Measurements from ENCODE around the gene SYT2.

The SYT2 gene

DNA sequence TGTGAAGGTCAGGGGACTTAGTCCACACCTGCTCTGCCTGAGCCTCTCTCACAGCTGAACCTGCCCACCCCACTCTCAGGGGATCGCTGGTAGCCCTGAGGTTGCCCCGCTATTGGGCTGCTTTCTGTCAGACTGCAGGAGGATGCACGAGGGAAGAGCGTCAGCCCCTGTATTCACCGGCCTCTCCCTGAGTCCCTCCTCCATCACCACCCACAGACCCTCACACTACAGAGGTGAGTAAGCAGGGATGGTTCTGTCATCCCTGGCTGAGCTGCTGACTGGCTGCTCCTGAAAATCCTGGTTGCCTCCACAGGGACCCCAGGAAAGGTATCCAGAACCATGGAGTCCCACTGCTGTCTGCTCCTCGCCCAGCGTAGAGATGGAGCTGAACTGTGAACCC is 118.7 kb downstream of the SYT2 start:
- no peak overlapping the region for H3K4me3 ChIP-seq (ENCODE audit: low read depth, low read length)
- ChIA-PET POLR2A (no interaction called here), CTCF (interaction anchor here (1.4 to 6.9 kb wide), 2 partner anchors 9 to 247 kb away, joined by 3 to 82 read pairs; no protein-coding TSS in a partner anchor)
- TF ChIP-seq, protein P1, sequence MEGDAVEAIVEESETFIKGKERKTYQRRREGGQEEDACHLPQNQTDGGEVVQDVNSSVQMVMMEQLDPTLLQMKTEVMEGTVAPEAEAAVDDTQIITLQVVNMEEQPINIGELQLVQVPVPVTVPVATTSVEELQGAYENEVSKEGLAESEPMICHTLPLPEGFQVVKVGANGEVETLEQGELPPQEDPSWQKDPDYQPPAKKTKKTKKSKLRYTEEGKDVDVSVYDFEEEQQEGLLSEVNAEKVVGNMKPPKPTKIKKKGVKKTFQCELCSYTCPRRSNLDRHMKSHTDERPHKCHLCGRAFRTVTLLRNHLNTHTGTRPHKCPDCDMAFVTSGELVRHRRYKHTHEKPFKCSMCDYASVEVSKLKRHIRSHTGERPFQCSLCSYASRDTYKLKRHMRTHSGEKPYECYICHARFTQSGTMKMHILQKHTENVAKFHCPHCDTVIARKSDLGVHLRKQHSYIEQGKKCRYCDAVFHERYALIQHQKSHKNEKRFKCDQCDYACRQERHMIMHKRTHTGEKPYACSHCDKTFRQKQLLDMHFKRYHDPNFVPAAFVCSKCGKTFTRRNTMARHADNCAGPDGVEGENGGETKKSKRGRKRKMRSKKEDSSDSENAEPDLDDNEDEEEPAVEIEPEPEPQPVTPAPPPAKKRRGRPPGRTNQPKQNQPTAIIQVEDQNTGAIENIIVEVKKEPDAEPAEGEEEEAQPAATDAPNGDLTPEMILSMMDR (IDR thresholded peaks at IDR 0.05; ENCODE audit: insufficient read depth, low read length, missing control alignments) = no peak
- DNase-seq (ENCODE audit: low read depth, low spot score) = no peak

DNA sequence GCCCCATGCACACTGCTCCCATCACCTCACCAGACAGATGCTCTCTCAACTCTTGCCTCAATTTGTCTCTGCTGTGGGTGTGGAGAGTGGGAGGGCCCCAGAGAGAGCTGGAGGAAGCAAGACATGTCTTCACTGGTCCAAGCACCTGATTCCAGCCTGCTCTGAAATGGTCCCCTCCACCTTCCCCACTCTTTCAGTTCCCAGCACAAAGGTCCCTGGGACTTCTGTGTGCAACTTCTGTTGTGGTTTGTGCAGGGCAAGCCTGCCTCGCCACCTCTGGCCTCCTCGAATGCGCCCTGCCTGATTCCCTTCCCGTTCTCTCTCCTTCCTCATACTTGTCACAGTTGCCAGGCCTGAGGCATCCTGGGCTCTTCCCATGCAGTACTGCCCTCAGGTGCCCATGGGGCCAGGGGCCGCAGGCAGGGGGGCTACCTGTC is 119.3 kb downstream of the SYT2 start:
- no peak for DNase-seq (ENCODE audit: low read depth, low spot score)
- no peak overlapping the region for H3K4me3 ChIP-seq (ENCODE audit: low read depth, low read length)
- CTCF ChIA-PET = interaction anchor here (1.4 to 6.9 kb wide), 2 partner anchors 9 to 247 kb away, joined by 3 to 82 read pairs; no protein-coding TSS in a partner anchor
- TF ChIP-seq, protein P1 (IDR thresholded peaks at IDR 0.05; ENCODE audit: insufficient read depth, low read length, missing control alignments) = no peak
- POLR2A ChIA-PET = no interaction called here

DNA sequence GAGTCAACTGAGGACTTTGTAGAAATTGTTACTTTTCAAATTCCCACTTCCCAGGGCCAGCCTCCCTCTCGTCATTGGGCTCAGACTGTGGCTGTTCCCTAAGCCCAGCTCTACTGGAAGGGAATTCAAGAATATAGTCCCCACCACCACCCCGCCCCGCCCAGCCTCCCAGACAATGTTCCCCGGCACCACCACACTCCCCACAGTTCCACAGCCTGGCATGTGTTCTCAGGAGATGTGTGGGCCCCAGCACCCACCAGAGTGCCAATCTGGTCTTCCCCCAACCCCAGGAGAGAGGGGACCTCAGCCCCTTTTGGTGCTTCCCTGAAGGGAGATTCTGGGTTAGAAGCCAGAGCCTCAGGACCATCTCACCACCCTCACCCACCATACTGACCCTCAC is 120.1 kb downstream of the SYT2 start:
- CTCF ChIA-PET = interaction anchor here (1.0 to 6.9 kb wide), 4 partner anchors 9 to 126 kb away, joined by 3 to 82 read pairs (median 5); no protein-coding TSS in a partner anchor
- TF ChIP-seq, protein P1 (IDR thresholded peaks at IDR 0.05; ENCODE audit: insufficient read depth, low read length, missing control alignments) = no peak
- no peak overlapping the region for H3K4me3 ChIP-seq (ENCODE audit: low read depth, low read length)
- POLR2A ChIA-PET = no interaction called here
- no peak for DNase-seq (ENCODE audit: low read depth, low spot score)

DNA sequence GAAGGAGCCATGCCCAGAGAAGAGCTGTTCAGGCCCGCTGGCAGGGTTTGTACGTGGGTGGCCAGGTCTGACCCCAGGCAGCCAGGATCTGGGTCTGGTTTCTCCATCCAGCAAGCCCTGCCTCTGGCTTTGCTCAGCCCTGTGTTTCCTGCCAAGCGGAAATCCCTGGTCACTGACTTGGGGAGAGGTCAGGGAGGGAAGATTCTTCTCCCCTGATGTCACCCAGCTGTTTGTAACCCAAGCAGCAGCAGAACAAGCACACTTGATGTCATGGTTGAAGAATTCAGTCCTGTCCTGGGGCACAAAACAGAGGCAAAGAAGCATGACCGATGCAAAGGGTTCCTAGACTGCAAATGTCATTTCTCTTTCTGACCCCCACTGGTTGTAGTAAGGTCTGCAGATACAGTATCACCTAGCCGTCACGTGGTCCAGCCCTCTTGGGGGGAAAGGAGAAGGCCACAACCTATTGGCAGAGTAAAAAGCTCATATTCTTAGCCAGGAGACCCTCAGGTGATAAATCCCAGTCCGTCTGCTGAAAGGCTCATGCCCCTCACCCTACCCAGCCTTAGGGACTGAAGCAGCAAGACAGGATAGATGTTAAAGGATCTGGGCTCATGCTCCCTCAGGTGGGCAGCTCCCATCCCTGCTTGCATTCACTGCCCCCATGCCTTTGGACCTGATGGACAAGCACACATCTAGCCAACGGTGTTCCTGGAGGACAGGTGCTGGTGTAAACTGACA is 120.9 kb downstream of the SYT2 start:
- TF ChIP-seq, protein P1 (IDR thresholded peaks at IDR 0.05; ENCODE audit: insufficient read depth, low read length, missing control alignments) = no peak
- ChIA-PET POLR2A (interaction anchor here (0.6 kb wide), 1 partner anchor 73 kb away, joined by 3 read pairs; no protein-coding TSS in a partner anchor), CTCF (interaction anchor here (0.6 to 6.9 kb wide), 7 partner anchors 9 to 125 kb away, joined by 3 to 82 read pairs (median 5); no protein-coding TSS in a partner anchor)
- H3K4me3 ChIP-seq (ENCODE audit: low read depth, low read length) = no peak overlapping the region
- peak; percentile 97 for DNase-seq (ENCODE audit: low read depth, low spot score)

DNA sequence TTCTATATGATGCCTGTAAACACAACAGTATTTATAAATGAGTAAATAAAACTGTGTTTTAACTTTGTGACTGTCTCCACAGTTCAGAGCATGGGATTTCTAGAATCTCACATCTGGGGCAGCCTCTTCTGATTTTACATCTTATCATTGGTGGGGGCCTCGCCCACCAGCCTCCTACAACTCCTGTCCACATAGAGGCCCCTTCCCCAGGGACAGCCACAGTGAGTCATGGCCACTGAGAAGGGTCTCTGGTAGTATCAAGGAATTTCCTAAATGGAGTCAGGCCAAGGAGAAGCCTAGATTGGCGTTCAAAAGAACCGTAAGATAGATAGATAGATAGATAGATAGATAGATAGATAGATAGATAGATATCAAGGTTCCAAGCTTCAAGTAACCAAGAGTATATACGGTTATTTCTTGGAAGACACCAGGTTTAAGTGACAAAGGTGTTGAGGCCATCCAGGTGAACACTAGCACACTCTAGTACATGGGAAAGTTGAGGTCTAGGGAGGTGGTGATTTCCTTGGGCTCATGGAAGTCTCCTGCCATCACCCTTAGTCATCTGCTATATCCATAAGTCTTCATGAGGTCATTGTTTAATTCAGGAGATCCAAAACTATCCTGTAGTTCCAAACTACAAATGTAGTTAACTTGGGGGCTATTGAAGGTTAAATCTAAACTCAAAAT is 121.6 kb downstream of the SYT2 start:
- TF ChIP-seq, protein P1 (IDR thresholded peaks at IDR 0.05; ENCODE audit: insufficient read depth, low read length, missing control alignments) = no peak
- ChIA-PET POLR2A (interaction anchor here (0.6 kb wide), 1 partner anchor 72 kb away, joined by 3 read pairs; no protein-coding TSS in a partner anchor), CTCF (interaction anchor here (0.6 to 6.9 kb wide), 7 partner anchors 12 to 126 kb away, joined by 3 to 82 read pairs (median 5); no protein-coding TSS in a partner anchor)
- DNase-seq (ENCODE audit: low read depth, low spot score) = no peak
- no peak overlapping the region for H3K4me3 ChIP-seq (ENCODE audit: low read depth, low read length)
